ENCODE results near the gene PIM1.

The PIM1 gene

GRCh38 chr6:37138856-37139229, 31.1 kb upstream of the PIM1 start:
- H3K4me3 ChIP-seq (ENCODE audit: insufficient read depth, low read depth, low read length), result no peak overlapping the region
- 89 to 95% methylated on average over 1 of the region's 1 CpG for WGBS, 2 experiments
- H3K36me3 ChIP-seq (ENCODE audit: control insufficient read depth, insufficient read depth, low read length), result no peaks in the 10 kb centered on the region
- peaks cover 25% of the 10 kb centered on the region for H3K4me1 ChIP-seq (ENCODE audit: control insufficient read depth, insufficient read depth, low read length)
- H3K27ac ChIP-seq (ENCODE audit: insufficient read depth, low read depth, low read length, poor library complexity, severe bottlenecking), result no peak overlapping the region
- no peaks in the 10 kb centered on the region for H3K9me3 ChIP-seq (ENCODE audit: control insufficient read depth, low read length)
- no peaks in the 10 kb centered on the region for H3K27me3 ChIP-seq (ENCODE audit: control insufficient read depth, insufficient read depth, low read length, poor library complexity, severe bottlenecking)

GRCh38 chr6:37139230-37139962, 30.6 kb upstream of the PIM1 start:
- Histone ChIP-seq H3K36me3 (ENCODE audit: control insufficient read depth, insufficient read depth, low read length) (no peaks in the 10 kb centered on the region), H3K4me3 (ENCODE audit: insufficient read depth, low read depth, low read length) (no peak overlapping the region), H3K9me3 (ENCODE audit: control insufficient read depth, low read length) (no peaks in the 10 kb centered on the region), H3K27ac (ENCODE audit: insufficient read depth, low read depth, low read length, poor library complexity, severe bottlenecking) (no peak overlapping the region), H3K27me3 (ENCODE audit: control insufficient read depth, insufficient read depth, low read length, poor library complexity, severe bottlenecking) (no peaks in the 10 kb centered on the region), H3K4me1 (ENCODE audit: control insufficient read depth, insufficient read depth, low read length) (peaks cover 31% of the 10 kb centered on the region)
- WGBS, 2 experiments, result 90 to 94% methylated on average over 5 of the region's 5 CpGs

GRCh38 chr6:37140145-37140544, 29.8 kb upstream of the PIM1 start:
- Histone ChIP-seq H3K4me3 (ENCODE audit: insufficient read depth, low read depth, low read length) (no peak overlapping the region), H3K9me3 (ENCODE audit: control insufficient read depth, low read length) (no peaks in the 10 kb centered on the region), H3K27ac (ENCODE audit: insufficient read depth, low read depth, low read length, poor library complexity, severe bottlenecking) (no peak overlapping the region), H3K27me3 (ENCODE audit: control insufficient read depth, insufficient read depth, low read length, poor library complexity, severe bottlenecking) (no peaks in the 10 kb centered on the region), H3K4me1 (ENCODE audit: control insufficient read depth, insufficient read depth, low read length) (peaks cover 32% of the 10 kb centered on the region), H3K36me3 (ENCODE audit: control insufficient read depth, insufficient read depth, low read length) (no peaks in the 10 kb centered on the region)
- 75 to 82% methylated on average over 2 to 3 of the region's 3 CpGs for WGBS, 2 experiments

GRCh38 chr6:37141281-37142049, 28.5 kb upstream of the PIM1 start:
- H3K4me3 ChIP-seq (ENCODE audit: insufficient read depth, low read depth, low read length), result no peak overlapping the region
- WGBS, 2 experiments, result 0 to 4% methylated on average over 5 of the region's 5 CpGs
- peaks cover 26% of the 10 kb centered on the region for H3K4me1 ChIP-seq (ENCODE audit: control insufficient read depth, insufficient read depth, low read length)
- H3K27me3 ChIP-seq (ENCODE audit: control insufficient read depth, insufficient read depth, low read length, poor library complexity, severe bottlenecking), result no peaks in the 10 kb centered on the region
- no peaks in the 10 kb centered on the region for H3K36me3 ChIP-seq (ENCODE audit: control insufficient read depth, insufficient read depth, low read length)
- H3K27ac ChIP-seq (ENCODE audit: insufficient read depth, low read depth, low read length, poor library complexity, severe bottlenecking), result peak overlapping the region; percentile 83
- H3K9me3 ChIP-seq (ENCODE audit: control insufficient read depth, low read length), result no peaks in the 10 kb centered on the region

GRCh38 chr6:37142050-37142614, 27.8 kb upstream of the PIM1 start:
- H3K27me3 ChIP-seq (ENCODE audit: control insufficient read depth, insufficient read depth, low read length, poor library complexity, severe bottlenecking), result no peaks in the 10 kb centered on the region
- no peaks in the 10 kb centered on the region for H3K36me3 ChIP-seq (ENCODE audit: control insufficient read depth, insufficient read depth, low read length)
- H3K27ac ChIP-seq (ENCODE audit: insufficient read depth, low read depth, low read length, poor library complexity, severe bottlenecking), result peak overlapping the region; percentile 83
- no peak overlapping the region for H3K4me3 ChIP-seq (ENCODE audit: insufficient read depth, low read depth, low read length)
- peaks cover 23% of the 10 kb centered on the region for H3K4me1 ChIP-seq (ENCODE audit: control insufficient read depth, insufficient read depth, low read length)
- H3K9me3 ChIP-seq (ENCODE audit: control insufficient read depth, low read length), result no peaks in the 10 kb centered on the region
- 11 to 12% methylated on average over 1 to 4 of the region's 4 CpGs for WGBS, 2 experiments

GRCh38 chr6:37143585-37143984, 26.4 kb upstream of the PIM1 start:
- no peak overlapping the region for H3K4me3 ChIP-seq (ENCODE audit: insufficient read depth, low read depth, low read length)
- H3K27me3 ChIP-seq (ENCODE audit: control insufficient read depth, insufficient read depth, low read length, poor library complexity, severe bottlenecking), result no peaks in the 10 kb centered on the region
- WGBS, 2 experiments, result 100% methylated on average over 1 to 2 of the region's 2 CpGs
- H3K36me3 ChIP-seq (ENCODE audit: control insufficient read depth, insufficient read depth, low read length), result no peaks in the 10 kb centered on the region
- H3K4me1 ChIP-seq (ENCODE audit: control insufficient read depth, insufficient read depth, low read length), result peaks cover 21% of the 10 kb centered on the region
- no peak overlapping the region for H3K27ac ChIP-seq (ENCODE audit: insufficient read depth, low read depth, low read length, poor library complexity, severe bottlenecking)
- H3K9me3 ChIP-seq (ENCODE audit: control insufficient read depth, low read length), result no peaks in the 10 kb centered on the region

GRCh38 chr6:37145443-37145842, 24.5 kb upstream of the PIM1 start:
- Histone ChIP-seq H3K36me3 (ENCODE audit: control insufficient read depth, insufficient read depth, low read length) (no peaks in the 10 kb centered on the region), H3K27ac (ENCODE audit: insufficient read depth, low read depth, low read length, poor library complexity, severe bottlenecking) (no peak overlapping the region), H3K4me1 (ENCODE audit: control insufficient read depth, insufficient read depth, low read length) (peaks cover 21% of the 10 kb centered on the region), H3K9me3 (ENCODE audit: control insufficient read depth, low read length) (no peaks in the 10 kb centered on the region), H3K4me3 (ENCODE audit: insufficient read depth, low read depth, low read length) (no peak overlapping the region), H3K27me3 (ENCODE audit: control insufficient read depth, insufficient read depth, low read length, poor library complexity, severe bottlenecking) (no peaks in the 10 kb centered on the region)
- WGBS, 2 experiments, result 94 to 95% methylated on average over 10 of the region's 10 CpGs

GRCh38 chr6:37146735-37147157, 23.2 kb upstream of the PIM1 start:
- WGBS, 2 experiments, result 93 to 94% methylated on average over 7 of the region's 7 CpGs
- Histone ChIP-seq H3K4me3 (ENCODE audit: insufficient read depth, low read depth, low read length) (no peak overlapping the region), H3K36me3 (ENCODE audit: control insufficient read depth, insufficient read depth, low read length) (no peaks in the 10 kb centered on the region), H3K27ac (ENCODE audit: insufficient read depth, low read depth, low read length, poor library complexity, severe bottlenecking) (no peak overlapping the region), H3K4me1 (ENCODE audit: control insufficient read depth, insufficient read depth, low read length) (peaks cover 18% of the 10 kb centered on the region), H3K9me3 (ENCODE audit: control insufficient read depth, low read length) (no peaks in the 10 kb centered on the region), H3K27me3 (ENCODE audit: control insufficient read depth, insufficient read depth, low read length, poor library complexity, severe bottlenecking) (no peaks in the 10 kb centered on the region)

- no peaks in the 10 kb centered on the region for H3K27me3 ChIP-seq (ENCODE audit: control insufficient read depth, insufficient read depth, low read length, poor library complexity, severe bottlenecking)
- H3K4me3 ChIP-seq (ENCODE audit: insufficient read depth, low read depth, low read length), result no peak overlapping the region
- no peak overlapping the region for H3K27ac ChIP-seq (ENCODE audit: insufficient read depth, low read depth, low read length, poor library complexity, severe bottlenecking)
- H3K36me3 ChIP-seq (ENCODE audit: control insufficient read depth, insufficient read depth, low read length), result no peaks in the 10 kb centered on the region
- H3K9me3 ChIP-seq (ENCODE audit: control insufficient read depth, low read length), result no peaks in the 10 kb centered on the region
- no peaks in the 10 kb centered on the region for H3K4me1 ChIP-seq (ENCODE audit: control insufficient read depth, insufficient read depth, low read length)
These were observed 20.2 kb upstream of the PIM1 start for GRCh38 chr6:37149745-37150144.

GRCh38 chr6:37150314-37150713, 19.6 kb upstream of the PIM1 start:
- Histone ChIP-seq H3K4me3 (ENCODE audit: insufficient read depth, low read depth, low read length) (no peak overlapping the region), H3K36me3 (ENCODE audit: control insufficient read depth, insufficient read depth, low read length) (no peaks in the 10 kb centered on the region), H3K4me1 (ENCODE audit: control insufficient read depth, insufficient read depth, low read length) (no peaks in the 10 kb centered on the region), H3K27me3 (ENCODE audit: control insufficient read depth, insufficient read depth, low read length, poor library complexity, severe bottlenecking) (no peaks in the 10 kb centered on the region), H3K9me3 (ENCODE audit: control insufficient read depth, low read length) (no peaks in the 10 kb centered on the region), H3K27ac (ENCODE audit: insufficient read depth, low read depth, low read length, poor library complexity, severe bottlenecking) (no peak overlapping the region)
- WGBS, 2 experiments, result 66 to 90% methylated on average over 1 to 3 of the region's 3 CpGs
